Endothelial cell of umbilical vein (primary cell): Measurements from ENCODE around the gene MXI1. TPM values are rescaled to one million over a fixed set of nuclear protein-coding genes. Genes with fewer than 3 reads are reported as not detected.

Experiments used
- BruUV-seq: library from RNA; stranded (reverse); fragments of 400-500 nt; replicated peaks from 2 replicates; lab custom pipeline; 2021; lab: Mats Ljungman, UMichigan
- CTCF ChIA-PET: fragments of 300-600, 350-600 bp; sonication (Branson Sonifier 250); formaldehyde crosslinking; loops from one replicate; lab custom pipeline; 2021; ENCODE audit warnings: antibody characterized with exemption, inconsistent platforms; lab: Charles Lee
- POLR2A ChIA-PET: fragments of 300-600, 350-600 bp; sonication (Branson Sonifier 250); formaldehyde crosslinking; loops from one replicate; lab custom pipeline; 2021; ENCODE audit warnings: antibody characterized with exemption, inconsistent platforms; lab: Charles Lee
- DNase-seq: peaks from one replicate; pipeline ENCODE4 v3.0.0-alpha.2; 2011; ENCODE audit warnings: low read depth, low spot score
- FAIRE-seq: peaks from 2 replicates; lab custom pipeline; 2011; peaks lifted over from hg19 to GRCh38; lab: Jason Lieb, UNC
- H2AFZ ChIP-seq: 2 replicates; pipeline ENCODE4 v1.6.0; 2012; ENCODE audit warnings: low read depth, low read length, control low read depth, inconsistent platforms
- H3K27ac ChIP-seq: 2 replicates; pipeline ENCODE4 v1.5.1; 2011; ENCODE audit warnings: low read depth, mild to moderate bottlenecking, control low read depth, low read length, moderate library complexity; ENCODE audit not compliant: insufficient read depth
- H3K27me3 ChIP-seq, 2 experiments: 2 replicates each; pipeline versions ENCODE4 v1.6.0 to v1.6.1; 2011; ENCODE audit warnings: low read length in 2 of 2, mixed read lengths in 1 of 2; ENCODE audit not compliant: control insufficient read depth in 2 of 2, insufficient read depth in 2 of 2
- H3K36me3 ChIP-seq, 2 experiments: 2 replicates in 1 of 2; 3 replicates in 1 of 2; pipeline ENCODE4 v1.5.1; 2011; ENCODE audit warnings: low read length in 2 of 2, mild to moderate bottlenecking in 1 of 2, moderate library complexity in 1 of 2; ENCODE audit not compliant: control insufficient read depth in 2 of 2, insufficient read depth in 2 of 2; ENCODE audit errors: extremely low read depth in 1 of 2
- H3K4me1 ChIP-seq: 3 replicates; pipeline ENCODE4 v1.5.1; 2011; ENCODE audit warnings: mild to moderate bottlenecking, low read length; ENCODE audit not compliant: control insufficient read depth, insufficient read depth; ENCODE audit errors: extremely low read depth
- H3K4me2 ChIP-seq: 2 replicates; pipeline ENCODE4 v1.6.1; 2011; ENCODE audit warnings: low read length, control low read depth, mixed read lengths; ENCODE audit not compliant: insufficient read depth
- H3K4me3 ChIP-seq, 3 experiments: fragments of 200-600 bp in 1 of 3; sonication (generic), shearing (Covaris generic) in 1 of 3; replicated peaks in 1 of 3; 2 replicates each; pipeline ENCODE4 v1.5.1; 2011 to 2016; ENCODE audit warnings: control low read depth in 3 of 3, low read length in 3 of 3, mild to moderate bottlenecking in 2 of 3, inconsistent platforms in 1 of 3, low read depth in 1 of 3, moderate library complexity in 1 of 3; ENCODE audit not compliant: insufficient read depth in 1 of 3
- H3K79me2 ChIP-seq: 2 replicates; pipeline ENCODE4 v1.6.0; 2012; ENCODE audit warnings: low read length, inconsistent platforms; ENCODE audit not compliant: control insufficient read depth, insufficient read depth
- H3K9ac ChIP-seq: replicated peaks from 2 replicates; pipeline ENCODE3; 2011; ENCODE audit warnings: low read length, control low read depth; ENCODE audit not compliant: insufficient read depth; ENCODE audit errors: extremely low read depth
- H3K9me1 ChIP-seq: replicated peaks from 3 replicates; pipeline ENCODE4 v1.6.0; 2011; ENCODE audit warnings: mild to moderate bottlenecking, low read length; ENCODE audit not compliant: control insufficient read depth, insufficient read depth; ENCODE audit errors: extremely low read depth
- H3K9me3 ChIP-seq: replicated peaks from 2 replicates; pipeline ENCODE4 v1.5.1; 2012; ENCODE audit warnings: low read length, inconsistent platforms; ENCODE audit not compliant: control insufficient read depth, insufficient read depth
- H4K20me1 ChIP-seq: replicated peaks from 2 replicates; pipeline ENCODE3; 2011; ENCODE audit warnings: mild to moderate bottlenecking, low read length; ENCODE audit not compliant: control insufficient read depth, insufficient read depth; ENCODE audit errors: extremely low read depth
- CTCF ChIP-seq, 2 donors: IDR thresholded peaks; 1 replicate in 1 of 2; 2 replicates in 1 of 2; pipeline ENCODE4 v1.5.1; 2011; ENCODE audit warnings: low read length in 2 of 2, mild to moderate bottlenecking in 2 of 2, moderate library complexity in 2 of 2, control low read depth in 1 of 2, inconsistent platforms in 1 of 2, low read depth in 1 of 2; ENCODE audit not compliant: insufficient read depth in 1 of 2; ENCODE audit errors: extremely low read depth in 1 of 2
- EZH2 ChIP-seq: IDR thresholded peaks from 2 replicates; pipeline ENCODE4 v1.6.1; 2012; ENCODE audit warnings: borderline replicate concordance, low read depth, mild to moderate bottlenecking, moderate library complexity, low read length, inconsistent platforms; ENCODE audit not compliant: severe bottlenecking
- FOS ChIP-seq: IDR thresholded peaks from 2 replicates; pipeline ENCODE4 v1.6.1; 2011; ENCODE audit warnings: mild to moderate bottlenecking, low read length, moderate library complexity, borderline replicate concordance; ENCODE audit not compliant: insufficient read depth
- GATA2 ChIP-seq: IDR thresholded peaks from 2 replicates; pipeline ENCODE4 v1.7.0; 2011; ENCODE audit warnings: low read depth, mild to moderate bottlenecking, moderate library complexity, mixed read lengths, low read length; ENCODE audit not compliant: insufficient read length, insufficient read depth
- JUN ChIP-seq: IDR thresholded peaks from 2 replicates; pipeline ENCODE4 v1.6.1; 2011; ENCODE audit warnings: borderline replicate concordance, low read depth; ENCODE audit not compliant: insufficient read length, insufficient read depth
- MAX ChIP-seq: IDR thresholded peaks from 2 replicates; pipeline ENCODE4 v1.6.1; 2011; ENCODE audit not compliant: insufficient read depth, insufficient read length
- MYC ChIP-seq: IDR thresholded peaks from one replicate; pipeline ENCODE4 v1.6.1; 2011; ENCODE audit warnings: mild to moderate bottlenecking, low read depth, low read length
- POLR2A ChIP-seq: IDR thresholded peaks from 2 replicates; pipeline ENCODE4 v1.6.1; 2012; ENCODE audit warnings: low read depth, mild to moderate bottlenecking, control low read depth, low read length
- POLR2AphosphoS5 ChIP-seq: IDR thresholded peaks from 2 replicates; pipeline ENCODE4 v1.6.1; 2012; ENCODE audit warnings: low read depth, mild to moderate bottlenecking, control low read depth, low read length, moderate library complexity; ENCODE audit not compliant: insufficient read depth
- dilution Hi-C: fragments of 300-500 bp; cut with MboI; formaldehyde crosslinking; loops from one replicate; pipeline ENCODE4 v1.15.0; 2019; ENCODE audit warnings: low sequenced_read_pairs; ENCODE audit not compliant: extremely low pct_ligation_motif_present
- intact Hi-C: fragments of 100-400 bp; cut with micrococcal nuclease; formaldehyde crosslinking; loops from one replicate; pipeline ENCODE4 v1.10.0; 2022
- polyA plus RNA-seq, 4 experiments: library from polyadenylated mRNA; depleted of rRNA in 3 of 4; stranded (reverse) in 3 of 4; unstranded in 1 of 4; fragments of >200 nt; gene quantifications; 2 replicates each; pipeline versions ENCODE4 v1.2.1 to v1.2.3, GENCODE V29; 2011 to 2012; ENCODE audit warnings: missing spikeins in 1 of 4
- total RNA-seq: library from RNA; stranded (reverse); gene quantifications from 2 replicates; pipeline ENCODE4 v1.2.3, GENCODE V29; 2021

Gene MXI1
- total and polyA plus RNA-seq, 2 donors (not counting 3 experiments of a cell fraction or from before 2014, with no cell fraction given) = 2.7 to 8.5 TPM

GRCh38 chr10:110216240-110216639 is 8.8 kb downstream of the MXI1 start:
- CTCF ChIA-PET = interaction anchor here (0.6 to 1.2 kb wide), 2 partner anchors 17 to 64 kb away, joined by 3 read pairs; no protein-coding TSS in a partner anchor
- Histone ChIP-seq H3K4me2 (no peak overlapping the region), H3K9me3 (no peaks in the 10 kb centered on the region), H3K27me3 (peaks cover 22 to 23% of the 10 kb centered on the region in 2 experiments), H3K79me2 (no peaks in the 10 kb centered on the region), H3K9ac (no peak overlapping the region), H2AFZ (no peak overlapping the region), H3K4me3 (no peak overlapping the region), H3K27ac (no peak overlapping the region), H4K20me1 (no peaks in the 10 kb centered on the region), H3K9me1 (no peaks in the 10 kb centered on the region), H3K36me3 (no peaks in the 10 kb centered on the region), H3K4me1 (peaks cover 4% of the 10 kb centered on the region)
- no TSS peak for BruUV-seq
- dilution Hi-C loops = no loop called here
- no peak for DNase-seq
- TF ChIP-seq POLR2A = no peak
- no peak for TF ChIP-seq EZH2
- no peak for TF ChIP-seq MYC
- no peak for TF ChIP-seq CTCF (IDR thresholded peaks at IDR 0.05; ENCODE audit: extremely low read depth in 1 of 2, insufficient read depth in 1 of 2, low read depth in 1 of 2, low read length in 2 of 2)
- no peak for TF ChIP-seq MAX
- TF ChIP-seq FOS = no peak
- TF ChIP-seq POLR2AphosphoS5 = no peak
- no peak for TF ChIP-seq JUN
- TF ChIP-seq GATA2 = no peak
- POLR2A ChIA-PET = interaction anchor here (0.6 kb wide), 1 partner anchor 75 kb away, joined by 4 read pairs; no protein-coding TSS in a partner anchor
- FAIRE-seq = no peak
- intact Hi-C loops = no loop called here
